Measurements from ENCODE around the gene ZNF665. TPM values are rescaled to one million over a fixed set of nuclear protein-coding genes. Genes with fewer than 3 reads are reported as not detected.

ZNF665 gene
- total RNA-seq, 1 experiment from 2014 or later = 0.77 TPM

DNA sequence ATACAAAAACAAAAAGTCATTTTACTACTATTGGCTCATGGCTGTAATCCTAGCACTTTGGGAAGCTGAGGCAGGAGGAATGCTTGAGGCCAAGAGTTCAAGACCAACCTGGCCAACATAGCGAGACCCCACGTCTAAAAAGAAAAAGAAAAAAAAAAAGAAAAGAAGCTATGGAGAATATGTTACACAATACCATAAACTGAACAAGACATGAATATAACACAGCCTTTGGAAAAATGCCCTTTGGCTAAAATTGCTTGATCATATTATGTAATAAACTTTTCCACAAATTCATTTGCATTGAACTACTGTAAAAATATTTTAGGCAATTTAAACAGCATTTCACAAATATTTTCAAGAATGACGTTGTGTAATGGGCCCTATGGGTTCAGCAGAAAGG, 56.7 kb downstream of the ZNF665 start:
- no peaks in the 10 kb centered on the region for H3K27me3 ChIP-seq (ENCODE audit: low read length)
- no peaks in the 10 kb centered on the region for H3K79me2 ChIP-seq (ENCODE audit: low read length)
- H3K4me1 ChIP-seq (ENCODE audit: insufficient read depth, low read length) = no peaks in the 10 kb centered on the region
- no peak overlapping the region for H2AFZ ChIP-seq (ENCODE audit: low read length)
- no peak for DNase-seq
- no peak overlapping the region for H3K9ac ChIP-seq (ENCODE audit: low read length)
- intact Hi-C loops (cut with micrococcal nuclease) = no loop called here
- ATAC-seq = no peak
- H3K4me3 ChIP-seq (ENCODE audit: low read length) = no peak overlapping the region
- H3K9me2 ChIP-seq (replicated peaks; ENCODE audit: low read length) = no peaks in the 10 kb centered on the region
- CTCF ChIA-PET = no interaction called here
- H3K36me3 ChIP-seq (ENCODE audit: low read depth, low read length) = peaks cover 14% of the 10 kb centered on the region
- no peaks in the 10 kb centered on the region for H4K20me1 ChIP-seq (ENCODE audit: low read length)
- no peak for TF ChIP-seq EZH2phosphoT487 (IDR thresholded peaks at IDR 0.05; ENCODE audit: borderline replicate concordance, low read length)
- TF ChIP-seq, protein P1, sequence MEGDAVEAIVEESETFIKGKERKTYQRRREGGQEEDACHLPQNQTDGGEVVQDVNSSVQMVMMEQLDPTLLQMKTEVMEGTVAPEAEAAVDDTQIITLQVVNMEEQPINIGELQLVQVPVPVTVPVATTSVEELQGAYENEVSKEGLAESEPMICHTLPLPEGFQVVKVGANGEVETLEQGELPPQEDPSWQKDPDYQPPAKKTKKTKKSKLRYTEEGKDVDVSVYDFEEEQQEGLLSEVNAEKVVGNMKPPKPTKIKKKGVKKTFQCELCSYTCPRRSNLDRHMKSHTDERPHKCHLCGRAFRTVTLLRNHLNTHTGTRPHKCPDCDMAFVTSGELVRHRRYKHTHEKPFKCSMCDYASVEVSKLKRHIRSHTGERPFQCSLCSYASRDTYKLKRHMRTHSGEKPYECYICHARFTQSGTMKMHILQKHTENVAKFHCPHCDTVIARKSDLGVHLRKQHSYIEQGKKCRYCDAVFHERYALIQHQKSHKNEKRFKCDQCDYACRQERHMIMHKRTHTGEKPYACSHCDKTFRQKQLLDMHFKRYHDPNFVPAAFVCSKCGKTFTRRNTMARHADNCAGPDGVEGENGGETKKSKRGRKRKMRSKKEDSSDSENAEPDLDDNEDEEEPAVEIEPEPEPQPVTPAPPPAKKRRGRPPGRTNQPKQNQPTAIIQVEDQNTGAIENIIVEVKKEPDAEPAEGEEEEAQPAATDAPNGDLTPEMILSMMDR (conservative IDR thresholded peaks at IDR 0.05; ENCODE audit: low read depth, low read length) = no peak
- TF ChIP-seq EZH2 (IDR thresholded peaks at IDR 0.05; ENCODE audit: low read length, unreplicated experiment) = no peak
- no peaks in the 10 kb centered on the region for H3F3A ChIP-seq (ENCODE audit: low read length, unreplicated experiment)
- no peak overlapping the region for H3K4me2 ChIP-seq (ENCODE audit: low read length)
- H3K27ac ChIP-seq (ENCODE audit: low read length) = no peak overlapping the region
- POLR2A ChIA-PET (ENCODE audit: unreplicated experiment) = no interaction called here
- peaks cover 33% of the 10 kb centered on the region for H3K9me3 ChIP-seq (ENCODE audit: low read length)
- no TSS peak for BruUV-seq (replicated peaks)

DNA sequence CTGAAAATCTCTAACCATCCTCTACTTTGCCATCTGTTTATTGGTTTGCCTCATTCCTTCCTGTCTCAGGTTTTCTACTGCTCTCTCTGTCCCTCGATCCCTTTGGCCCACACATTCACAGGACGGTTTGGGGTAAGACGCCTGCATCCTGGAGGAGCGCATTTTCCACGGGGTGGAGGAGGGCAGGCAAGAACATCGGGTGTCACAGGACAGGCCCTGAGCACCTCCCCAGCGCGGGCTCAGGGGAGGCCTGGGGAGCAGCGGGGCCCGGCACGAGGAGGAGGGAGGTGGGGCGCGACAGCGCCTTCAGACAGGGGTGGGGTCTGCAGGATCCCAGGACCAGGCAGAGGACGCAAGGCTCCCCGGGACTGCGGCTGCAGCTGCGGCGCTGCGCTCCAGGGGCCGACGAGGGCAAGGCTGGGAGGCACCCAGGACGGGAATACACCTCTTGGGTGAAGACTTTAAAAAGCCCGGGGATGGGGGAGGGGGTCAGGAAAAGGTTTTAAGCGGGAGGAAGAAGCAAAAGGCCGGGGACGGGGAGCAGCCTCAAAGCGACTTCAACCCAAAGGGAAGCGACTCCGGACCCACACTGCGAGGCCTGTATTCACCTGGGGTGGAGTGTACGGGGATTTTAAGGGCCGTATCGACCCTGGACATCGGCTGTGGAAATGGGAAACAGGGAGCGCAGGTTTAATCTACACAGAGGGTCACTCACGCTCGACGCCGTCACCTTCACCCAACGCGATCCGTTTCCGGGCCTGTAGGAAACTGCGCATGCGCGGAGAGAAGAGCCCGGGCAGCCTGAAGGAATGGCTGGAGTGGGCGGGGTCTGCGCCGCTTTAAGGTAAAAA, 60.8 kb downstream of the ZNF665 start, which contains the start of gene ZNF415:
ZNF415 (minus strand) TSS at position 770 of the 851 bp plus-strand sequence. CDS start 10,234 bp downstream, outside the sequence.
- no peaks in the 10 kb centered on the region for H3K79me2 ChIP-seq (ENCODE audit: low read length)
- H3F3A ChIP-seq (ENCODE audit: low read length, unreplicated experiment) = no peaks in the 10 kb centered on the region
- peaks cover 5% of the 10 kb centered on the region; the same call in 1 of the 2 replicates for H3K9me3 ChIP-seq (ENCODE audit: low read length)
- H3K4me1 ChIP-seq (ENCODE audit: insufficient read depth, low read length) = no peaks in the 10 kb centered on the region
- BruUV-seq (replicated peaks) = TSS peak; percentile 38
- CTCF ChIA-PET = no interaction called here
- peak within 1 kb of the TSS; percentile 49 for H3K9ac ChIP-seq (ENCODE audit: low read length)
- H3K4me2 ChIP-seq (ENCODE audit: low read length) = peak within 1 kb of the TSS; percentile 74
- H3K27me3 ChIP-seq (ENCODE audit: low read length) = no peaks in the 10 kb centered on the region
- POLR2A ChIA-PET (ENCODE audit: unreplicated experiment) = no interaction called here
- ATAC-seq = peak; percentile 78
- peak within 1 kb of the TSS; percentile 58 for H3K4me3 ChIP-seq (ENCODE audit: low read length)
- intact Hi-C loops (cut with micrococcal nuclease) = no loop called here
- H3K9me2 ChIP-seq (replicated peaks; ENCODE audit: low read length) = no peaks in the 10 kb centered on the region
- H3K27ac ChIP-seq (ENCODE audit: low read length) = no peak within 1 kb of the TSS
- peak; percentile 60 for DNase-seq
- H2AFZ ChIP-seq (ENCODE audit: low read length) = peak within 1 kb of the TSS; percentile 78
- TF ChIP-seq, protein P1 (conservative IDR thresholded peaks at IDR 0.05; ENCODE audit: low read depth, low read length) = no peak
- TF ChIP-seq EZH2phosphoT487 (IDR thresholded peaks at IDR 0.05; ENCODE audit: borderline replicate concordance, low read length) (no peak), EZH2 (IDR thresholded peaks at IDR 0.05; ENCODE audit: low read length, unreplicated experiment) (no peak)
- no peaks in the 10 kb centered on the region for H3K36me3 ChIP-seq (ENCODE audit: low read depth, low read length)
- no peaks in the 10 kb centered on the region for H4K20me1 ChIP-seq (ENCODE audit: low read length)

DNA sequence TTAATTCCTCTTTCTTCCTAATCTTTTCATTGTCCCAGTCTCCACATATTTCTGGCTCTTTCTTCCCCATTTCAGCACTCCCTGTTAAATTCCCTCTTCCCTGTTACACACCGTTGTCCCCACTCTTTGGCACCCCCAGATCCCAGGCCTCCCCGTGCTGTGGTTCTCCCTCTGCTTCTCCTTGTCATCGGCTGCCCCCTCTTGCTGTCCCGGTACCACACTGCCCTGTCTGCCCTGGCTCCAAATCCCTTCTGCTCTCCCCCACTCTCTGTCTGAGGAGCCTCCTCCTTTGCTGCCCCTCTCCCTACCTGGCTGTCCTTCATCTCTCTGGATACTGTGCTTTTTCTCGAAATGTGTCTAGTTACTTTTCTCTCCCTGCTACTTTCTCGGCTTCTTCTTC, 61.4 kb downstream of the ZNF665 start:
- TF ChIP-seq EZH2 (IDR thresholded peaks at IDR 0.05; ENCODE audit: low read length, unreplicated experiment) (no peak), EZH2phosphoT487 (IDR thresholded peaks at IDR 0.05; ENCODE audit: borderline replicate concordance, low read length) (no peak)
- TF ChIP-seq, protein P1 (conservative IDR thresholded peaks at IDR 0.05; ENCODE audit: low read depth, low read length) = no peak
- intact Hi-C loops (cut with micrococcal nuclease) = no loop called here
- CTCF ChIA-PET = no interaction called here

More for the DNA sequence above, 61.4 kb downstream of the ZNF665 start:
- H3K36me3 ChIP-seq (ENCODE audit: low read depth, low read length) = no peaks in the 10 kb centered on the region
- no peak overlapping the region for H3K27ac ChIP-seq (ENCODE audit: low read length)
- peak overlapping the region; percentile 78 for H2AFZ ChIP-seq (ENCODE audit: low read length)
- H3K9me2 ChIP-seq (replicated peaks; ENCODE audit: low read length) = no peaks in the 10 kb centered on the region
- no peaks in the 10 kb centered on the region for H4K20me1 ChIP-seq (ENCODE audit: low read length)
- no TSS peak for BruUV-seq (replicated peaks)
- ATAC-seq (peak; percentile 20; the same call in 1 of the 2 replicates), DNase-seq (no peak)
- no peaks in the 10 kb centered on the region for H3K27me3 ChIP-seq (ENCODE audit: low read length)
- H3F3A ChIP-seq (ENCODE audit: low read length, unreplicated experiment) = no peaks in the 10 kb centered on the region
- H3K4me2 ChIP-seq (ENCODE audit: low read length) = peak overlapping the region; percentile 74
- H3K9me3 ChIP-seq (ENCODE audit: low read length) = peaks cover 5% of the 10 kb centered on the region; the same call in 1 of the 2 replicates
- POLR2A ChIA-PET (ENCODE audit: unreplicated experiment) = no interaction called here
- H3K4me1 ChIP-seq (ENCODE audit: insufficient read depth, low read length) = no peaks in the 10 kb centered on the region
- peak overlapping the region; percentile 58 for H3K4me3 ChIP-seq (ENCODE audit: low read length)
- H3K9ac ChIP-seq (ENCODE audit: low read length) = no peak overlapping the region
- H3K79me2 ChIP-seq (ENCODE audit: low read length) = no peaks in the 10 kb centered on the region
